HFFc6 (cell line): ENCODE data around the gene KIAA1755. TPM values are rescaled to one million over a fixed set of nuclear protein-coding genes. Genes with fewer than 3 reads are reported as not detected.

Source experiments
- DNase-seq: peaks from one replicate; pipeline ENCODE4 v3.0.0-alpha.2; 2018
- H3K27ac Mint-ChIP-seq: 2 replicates; pipeline ENCODE4 v1.8.0; 2020; ENCODE audit warnings: mild to moderate bottlenecking, mixed read lengths
- H3K27me3 Mint-ChIP-seq: 2 replicates; pipeline ENCODE4 v1.8.0; 2021; ENCODE audit warnings: mild to moderate bottlenecking, moderate library complexity, mixed read lengths; ENCODE audit not compliant: insufficient read depth
- H3K36me3 Mint-ChIP-seq: 2 replicates; pipeline ENCODE4 v1.8.0; 2021; ENCODE audit warnings: low read depth, mixed read lengths
- H3K4me1 Mint-ChIP-seq: 2 replicates; pipeline ENCODE4 v1.8.0; 2020; ENCODE audit warnings: low read depth, mixed read lengths
- H3K4me3 Mint-ChIP-seq: 2 replicates; pipeline ENCODE4 v1.8.0; 2020; ENCODE audit warnings: mild to moderate bottlenecking, moderate library complexity, mixed read lengths
- H3K9me3 Mint-ChIP-seq: 2 replicates; pipeline ENCODE4 v1.8.0; 2020; ENCODE audit warnings: mild to moderate bottlenecking, mixed read lengths
- total RNA-seq, 6 experiments: library from RNA; stranded (reverse); fragmentation: NEBNext Ultra II Directional; extraction: Animal tissue kit (Norgen Biotek cat#: 25700); gene quantifications; 2 replicates in 1 of 6; 3 replicates in 5 of 6; pipeline ENCODE4 v1.2.3, GENCODE V29; 2021
- TF ChIP-seq, protein P1 (sequence below): fragments of 200-600 bp; sonication (generic); IDR thresholded peaks from 2 replicates; pipeline ENCODE4 v1.5.0; 2021; ENCODE audit warnings: antibody characterized with exemption, mild to moderate bottlenecking

KIAA1755 gene
- total RNA-seq, 6 experiments from 2014 or later, result 1.2 to 4.4 (median 2.2) TPM

DNA sequence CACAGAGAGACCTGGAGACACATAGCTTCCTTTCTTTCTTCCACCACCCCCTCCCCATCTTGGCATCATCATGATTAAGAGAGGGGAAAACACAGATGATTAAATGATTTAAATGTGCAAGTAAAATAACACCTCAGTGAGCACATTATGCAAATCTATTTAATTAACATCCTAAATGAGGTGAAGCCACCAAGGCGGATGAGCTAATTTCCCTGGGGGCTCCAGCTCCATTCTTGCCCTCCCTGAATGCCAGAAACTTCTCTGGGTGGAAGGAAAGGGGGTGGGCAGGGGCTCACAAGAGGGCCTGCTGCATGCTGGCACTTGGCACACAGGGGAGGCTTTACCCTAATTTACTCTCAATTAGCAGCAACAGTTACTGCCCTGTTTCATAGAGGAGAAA, 62.9 kb downstream of the KIAA1755 start:
- Mint-ChIP-seq H3K9me3 (peaks cover 6% of the 10 kb centered on the region), H3K4me3 (no peak overlapping the region), H3K27me3 (peaks cover 1% of the 10 kb centered on the region; the same call in 1 of the 2 replicates), H3K36me3 (peaks cover 9% of the 10 kb centered on the region), H3K4me1 (peaks cover 54% of the 10 kb centered on the region), H3K27ac (peak overlapping the region; percentile 88; the same call in 1 of the 2 replicates)
- TF ChIP-seq, protein P1, sequence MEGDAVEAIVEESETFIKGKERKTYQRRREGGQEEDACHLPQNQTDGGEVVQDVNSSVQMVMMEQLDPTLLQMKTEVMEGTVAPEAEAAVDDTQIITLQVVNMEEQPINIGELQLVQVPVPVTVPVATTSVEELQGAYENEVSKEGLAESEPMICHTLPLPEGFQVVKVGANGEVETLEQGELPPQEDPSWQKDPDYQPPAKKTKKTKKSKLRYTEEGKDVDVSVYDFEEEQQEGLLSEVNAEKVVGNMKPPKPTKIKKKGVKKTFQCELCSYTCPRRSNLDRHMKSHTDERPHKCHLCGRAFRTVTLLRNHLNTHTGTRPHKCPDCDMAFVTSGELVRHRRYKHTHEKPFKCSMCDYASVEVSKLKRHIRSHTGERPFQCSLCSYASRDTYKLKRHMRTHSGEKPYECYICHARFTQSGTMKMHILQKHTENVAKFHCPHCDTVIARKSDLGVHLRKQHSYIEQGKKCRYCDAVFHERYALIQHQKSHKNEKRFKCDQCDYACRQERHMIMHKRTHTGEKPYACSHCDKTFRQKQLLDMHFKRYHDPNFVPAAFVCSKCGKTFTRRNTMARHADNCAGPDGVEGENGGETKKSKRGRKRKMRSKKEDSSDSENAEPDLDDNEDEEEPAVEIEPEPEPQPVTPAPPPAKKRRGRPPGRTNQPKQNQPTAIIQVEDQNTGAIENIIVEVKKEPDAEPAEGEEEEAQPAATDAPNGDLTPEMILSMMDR, result no peak
- DNase-seq, result no peak

DNA sequence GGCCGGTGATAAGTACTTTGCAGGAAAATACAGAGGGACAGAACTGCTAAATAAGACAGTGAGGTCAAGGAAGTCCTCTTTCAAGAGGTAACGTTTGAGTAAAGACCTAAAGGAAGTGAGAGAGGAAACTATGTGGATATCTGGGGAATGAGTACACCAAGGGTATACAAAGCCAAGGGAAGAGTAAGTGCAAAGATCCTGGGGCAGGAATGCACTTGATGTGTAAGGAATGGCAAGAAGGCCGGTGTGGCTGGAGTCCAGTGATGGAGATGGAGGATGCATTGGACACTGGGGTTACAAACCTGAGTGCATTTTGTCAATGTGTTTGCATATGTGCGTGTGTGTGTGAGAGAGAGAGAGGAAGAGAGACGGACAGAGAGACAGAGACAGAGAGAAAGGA, 63.3 kb downstream of the KIAA1755 start:
- no peak overlapping the region for H3K4me3 Mint-ChIP-seq
- peaks cover 54% of the 10 kb centered on the region for H3K4me1 Mint-ChIP-seq
- H3K36me3 Mint-ChIP-seq, result peaks cover 9% of the 10 kb centered on the region
- H3K9me3 Mint-ChIP-seq, result peaks cover 6% of the 10 kb centered on the region
- DNase-seq, result no peak
- TF ChIP-seq, protein P1, result no peak
- H3K27ac Mint-ChIP-seq, result peak overlapping the region; percentile 88
- H3K27me3 Mint-ChIP-seq, result peaks cover 1% of the 10 kb centered on the region; the same call in 1 of the 2 replicates

DNA sequence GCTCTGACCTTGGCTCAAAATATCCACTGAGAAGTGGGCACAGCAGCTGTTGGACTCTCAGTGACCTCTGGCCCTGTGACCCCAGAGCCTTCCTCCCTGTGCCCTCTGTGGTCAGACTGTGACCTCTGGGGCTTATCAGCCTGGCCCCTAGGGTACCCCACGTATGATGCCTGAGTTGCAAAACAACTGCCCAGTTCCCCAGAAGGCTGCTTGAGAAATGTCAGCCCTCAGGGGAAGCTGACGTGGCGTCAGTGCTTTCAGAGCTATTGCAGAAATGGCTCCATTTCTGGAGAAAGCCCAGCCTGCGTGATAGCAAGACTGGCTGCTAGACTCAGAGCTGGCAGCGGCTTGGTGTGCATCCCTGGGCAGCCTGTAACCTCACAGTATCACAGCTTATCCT, 63.9 kb downstream of the KIAA1755 start:
- H3K27ac Mint-ChIP-seq, result peak overlapping the region; percentile 88
- peaks cover 9% of the 10 kb centered on the region for H3K36me3 Mint-ChIP-seq
- H3K9me3 Mint-ChIP-seq, result peaks cover 6% of the 10 kb centered on the region
- H3K4me3 Mint-ChIP-seq, result 0 out of 2 replicates have a peak overlapping the region, but pooled peaks have one; percentile 8
- TF ChIP-seq, protein P1, result no peak
- DNase-seq, result peak; percentile 84
- peaks cover 55% of the 10 kb centered on the region for H3K4me1 Mint-ChIP-seq
- H3K27me3 Mint-ChIP-seq, result peaks cover 1% of the 10 kb centered on the region; the same call in 1 of the 2 replicates

DNA sequence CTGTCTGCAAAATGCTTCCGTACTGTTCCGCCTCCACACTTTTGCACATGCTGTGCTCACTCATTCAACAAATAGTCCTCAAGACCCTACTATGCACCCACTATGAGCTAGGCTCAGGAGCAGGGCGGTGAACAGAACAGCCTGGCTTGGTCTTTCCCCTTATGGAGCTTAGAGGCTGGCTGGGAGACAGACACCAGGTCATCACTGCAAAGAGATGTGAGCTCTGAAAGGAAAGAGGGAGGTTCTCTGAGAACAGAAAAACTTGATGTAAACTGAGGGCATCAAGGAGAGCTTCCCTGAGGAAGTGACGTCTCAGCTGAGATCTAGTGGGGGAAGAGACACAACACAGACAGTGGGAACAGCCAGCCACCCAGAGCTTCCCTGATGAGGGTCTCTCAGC, 64.5 kb downstream of the KIAA1755 start:
- no peak for DNase-seq
- Mint-ChIP-seq H3K9me3 (peaks cover 6% of the 10 kb centered on the region), H3K27me3 (peaks cover 1% of the 10 kb centered on the region; the same call in 1 of the 2 replicates), H3K4me1 (peaks cover 55% of the 10 kb centered on the region), H3K36me3 (peaks cover 9% of the 10 kb centered on the region), H3K27ac (peak overlapping the region; percentile 88), H3K4me3 (no peak overlapping the region)
- TF ChIP-seq, protein P1, result no peak

DNA sequence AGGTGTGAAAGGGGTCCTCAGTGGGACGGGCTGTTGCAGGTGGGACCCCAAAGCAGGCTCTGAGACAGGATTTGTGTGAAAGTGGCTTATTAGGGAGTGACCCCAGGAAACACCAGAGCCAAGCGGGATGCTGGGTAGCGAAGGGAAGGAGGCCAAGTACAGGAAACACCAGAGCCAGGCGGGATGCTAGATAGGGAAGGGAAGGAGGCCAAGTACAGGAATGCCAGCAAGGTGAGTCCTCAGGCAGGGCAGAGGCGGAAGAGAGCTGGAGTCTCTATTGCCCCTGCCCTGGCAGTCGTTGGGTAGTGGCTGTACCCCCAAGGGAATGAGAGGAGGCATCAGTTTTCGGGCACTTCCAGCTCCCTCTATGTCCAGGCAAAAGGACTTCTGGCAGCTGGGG, 65.0 kb downstream of the KIAA1755 start:
- TF ChIP-seq, protein P1, result no peak
- no peak overlapping the region for H3K27ac Mint-ChIP-seq
- H3K4me1 Mint-ChIP-seq, result peaks cover 60% of the 10 kb centered on the region
- H3K9me3 Mint-ChIP-seq, result peaks cover 6% of the 10 kb centered on the region
- peaks cover 1% of the 10 kb centered on the region; the same call in 1 of the 2 replicates for H3K27me3 Mint-ChIP-seq
- peaks cover 9% of the 10 kb centered on the region for H3K36me3 Mint-ChIP-seq
- DNase-seq, result no peak
- no peak overlapping the region for H3K4me3 Mint-ChIP-seq
